ENCODE data around the gene SMDT1.
"Not testable (repeated sequence)": the region's sequence is repeated elsewhere in the genome, so short reads cannot be mapped to it uniquely, and the experiment has no call there.

Gene SMDT1

DNA sequence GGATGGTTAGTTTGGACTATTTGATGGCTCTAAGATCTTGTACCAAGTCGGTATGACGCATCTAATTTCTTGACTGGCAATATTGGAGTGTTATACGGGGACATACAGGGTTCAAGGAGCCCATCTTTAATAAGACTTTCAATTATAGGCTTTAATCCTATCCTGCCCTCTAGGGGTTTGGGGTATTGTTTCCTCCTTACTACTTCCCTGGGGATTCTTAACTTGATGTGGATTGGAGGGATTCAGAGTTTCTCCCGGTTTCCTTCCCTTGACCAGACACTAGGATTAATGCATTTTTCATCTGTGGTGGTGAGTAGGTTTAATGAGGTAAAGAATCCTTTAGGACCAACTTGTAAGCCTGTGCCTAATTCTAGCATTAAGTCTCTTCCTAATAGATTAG is 32.3 kb downstream of the SMDT1 start:
- no peak for DNase-seq (ENCODE audit: low read depth, low spot score)

DNA sequence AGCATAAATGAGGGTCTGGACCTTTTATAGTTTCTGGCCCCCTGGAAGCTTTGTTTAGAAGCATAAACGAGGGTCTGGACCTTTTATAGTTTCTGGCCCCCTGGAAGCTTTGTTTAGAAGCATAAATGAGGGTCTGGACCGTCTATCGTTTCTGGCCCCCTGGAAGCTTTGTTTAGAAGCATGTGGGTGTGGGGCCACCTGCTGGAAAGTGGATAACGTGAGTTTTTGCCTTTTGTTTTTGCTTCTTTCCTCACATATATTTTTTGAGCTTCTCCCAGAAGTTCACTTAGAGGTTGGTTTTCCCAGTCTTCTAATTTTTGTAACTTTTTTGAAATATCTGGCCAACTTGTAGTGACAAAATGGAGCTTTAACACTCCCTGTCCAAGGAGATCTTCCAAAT is 33.3 kb downstream of the SMDT1 start:
- DNase-seq (ENCODE audit: low read depth, low spot score) = not testable (repeated sequence)

DNA sequence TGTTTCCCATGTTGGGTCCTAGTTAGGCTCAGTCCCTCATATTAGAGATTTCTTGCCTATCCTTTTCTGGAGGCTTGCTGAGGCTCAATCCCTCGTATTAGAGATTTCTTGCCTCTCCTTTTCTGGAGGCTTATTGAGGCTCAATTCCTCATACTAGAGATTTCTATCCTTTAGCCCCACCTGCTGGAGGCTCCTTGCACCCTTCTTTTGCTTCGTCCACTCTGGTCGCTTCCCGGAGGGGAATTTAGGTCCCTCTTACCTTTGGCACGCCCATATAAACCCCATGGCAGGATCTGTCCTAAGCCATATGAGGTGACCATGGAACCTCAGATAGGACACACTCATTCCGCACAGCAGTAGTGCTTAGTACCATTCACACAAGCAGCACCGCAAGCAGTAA is 35.2 kb downstream of the SMDT1 start:
- no peak for DNase-seq (ENCODE audit: low read depth, low spot score)

DNA sequence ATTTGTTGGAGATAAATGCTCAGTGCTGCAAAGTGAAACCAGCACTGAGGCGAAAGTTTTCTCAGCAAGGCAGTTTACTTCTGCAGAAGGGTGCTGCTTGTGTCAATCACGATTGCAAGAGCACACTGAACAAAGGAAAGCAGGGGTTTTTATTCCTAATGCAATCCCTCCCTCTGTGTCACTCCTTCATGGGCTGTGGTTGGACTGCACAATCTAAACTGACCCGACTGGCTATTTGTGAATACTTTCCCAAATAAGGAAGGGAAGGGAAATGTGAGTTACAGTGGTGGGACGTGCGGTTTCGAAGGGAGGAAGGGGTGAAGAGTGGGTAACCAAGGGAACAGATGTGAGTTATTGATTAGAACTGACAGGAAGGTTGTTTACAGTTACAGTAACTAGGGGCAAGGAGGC is 35.9 kb downstream of the SMDT1 start:
- not testable (repeated sequence) for DNase-seq (ENCODE audit: low read depth, low spot score)

DNA sequence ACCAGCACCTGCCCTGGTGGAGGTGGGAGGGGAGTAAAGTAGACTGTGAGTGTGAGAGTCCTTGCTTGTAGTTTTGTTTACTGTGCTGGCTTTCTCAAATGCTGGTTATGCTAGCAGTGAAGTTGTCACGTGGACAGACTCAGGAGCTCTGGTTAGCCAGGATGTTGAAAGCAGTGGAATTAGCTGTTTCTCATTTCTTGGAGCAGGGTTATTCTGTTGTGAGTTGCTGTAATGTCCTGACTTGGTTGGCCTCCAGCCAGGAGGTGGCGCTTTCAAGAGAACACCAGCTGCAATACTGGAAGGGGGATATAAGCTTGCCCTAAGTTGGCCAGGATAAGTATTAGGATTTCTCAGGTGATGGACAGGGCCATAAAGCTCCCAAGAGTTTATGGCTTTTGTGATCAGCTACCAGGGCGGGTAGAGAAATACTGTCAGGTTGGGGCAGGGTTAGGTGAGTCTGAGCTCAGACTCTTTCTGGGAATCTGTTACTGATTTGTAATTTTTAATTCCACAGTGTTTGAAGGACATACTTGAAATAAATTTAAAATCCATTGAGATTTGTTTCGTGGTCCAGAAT is 37.4 kb downstream of the SMDT1 start:
- DNase-seq (ENCODE audit: low read depth, low spot score) = no peak

DNA sequence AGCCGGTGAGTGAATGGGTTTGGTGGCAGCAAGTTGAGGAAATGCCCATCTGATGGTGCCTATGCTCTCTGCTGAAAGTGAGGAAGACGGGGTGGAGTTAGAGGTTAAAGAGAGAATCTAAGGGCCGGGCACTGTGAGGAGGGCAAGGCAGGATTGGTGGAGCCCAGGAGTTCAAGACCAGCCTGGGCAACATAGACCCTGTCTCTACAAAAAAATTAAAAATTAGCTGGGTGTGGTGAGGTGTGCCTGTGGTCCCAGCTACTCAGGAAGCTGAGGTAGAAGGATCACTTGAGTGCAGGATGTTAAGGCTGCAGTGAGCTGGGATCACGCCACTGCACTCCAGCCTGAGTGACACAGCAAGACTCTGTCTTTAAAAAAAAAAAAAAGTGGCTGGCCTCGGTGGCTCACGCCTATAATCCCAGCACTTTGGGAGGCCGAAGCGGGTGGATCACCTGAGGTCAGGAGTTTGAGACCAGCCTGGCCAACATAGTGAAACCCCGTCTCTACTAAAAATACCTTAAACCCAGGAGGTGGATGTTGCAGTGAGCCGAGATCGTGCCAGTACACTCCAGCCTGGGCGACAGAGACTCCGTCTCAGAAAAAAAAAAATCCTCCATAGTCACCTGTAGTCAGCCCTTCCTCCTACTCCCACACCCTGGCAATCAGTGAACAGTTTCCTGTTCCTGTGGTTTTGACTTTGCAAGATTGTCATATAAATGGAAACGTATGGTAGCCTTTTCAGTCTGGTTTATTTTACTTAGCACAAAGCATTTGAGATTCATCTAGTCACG is 40.9 kb downstream of the SMDT1 start:
- DNase-seq (ENCODE audit: low read depth, low spot score) = not testable (repeated sequence)

DNA sequence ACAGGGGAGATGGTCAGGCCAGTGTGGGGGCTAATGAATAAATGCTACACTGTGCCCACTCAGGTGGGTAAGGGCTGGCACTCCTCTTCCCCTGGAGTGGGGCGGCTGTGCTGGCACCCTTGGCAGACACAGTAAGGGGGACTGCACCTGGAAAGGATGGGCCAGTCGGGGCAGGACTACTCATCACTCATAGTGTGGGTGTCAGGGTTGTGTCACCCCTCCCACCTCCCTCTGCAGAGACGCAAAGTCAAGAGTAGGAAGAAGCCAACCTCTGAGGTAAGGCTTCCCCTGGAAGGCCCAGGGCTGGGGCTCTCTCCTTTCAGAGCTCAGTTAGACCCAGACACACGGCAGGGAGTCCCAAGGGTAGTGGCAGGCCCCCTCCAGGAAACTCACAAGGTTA is 44.0 kb downstream of the SMDT1 start:
- DNase-seq (ENCODE audit: low read depth, low spot score) = not testable (repeated sequence)

DNA sequence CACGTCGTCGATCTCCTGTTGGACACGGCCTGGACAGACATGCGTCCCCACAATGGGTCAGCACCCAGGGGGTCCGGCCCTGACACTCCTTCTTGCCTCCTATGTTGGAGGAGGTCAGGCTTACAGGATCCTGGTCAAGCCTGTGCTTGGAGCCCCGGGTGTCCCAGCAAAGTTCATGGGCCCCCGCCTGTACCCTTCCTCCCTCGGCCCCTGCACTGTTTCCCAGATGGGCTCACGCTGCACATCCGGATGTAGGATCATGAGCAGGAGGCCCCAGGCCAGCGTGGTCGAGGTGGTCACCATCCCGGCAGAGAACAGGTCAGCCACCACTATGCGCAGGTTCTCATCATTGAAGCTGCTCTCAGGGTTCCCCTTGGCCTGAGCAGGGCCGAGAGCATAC is 48.1 kb downstream of the SMDT1 start:
- DNase-seq (ENCODE audit: low read depth, low spot score) = no peak

DNA sequence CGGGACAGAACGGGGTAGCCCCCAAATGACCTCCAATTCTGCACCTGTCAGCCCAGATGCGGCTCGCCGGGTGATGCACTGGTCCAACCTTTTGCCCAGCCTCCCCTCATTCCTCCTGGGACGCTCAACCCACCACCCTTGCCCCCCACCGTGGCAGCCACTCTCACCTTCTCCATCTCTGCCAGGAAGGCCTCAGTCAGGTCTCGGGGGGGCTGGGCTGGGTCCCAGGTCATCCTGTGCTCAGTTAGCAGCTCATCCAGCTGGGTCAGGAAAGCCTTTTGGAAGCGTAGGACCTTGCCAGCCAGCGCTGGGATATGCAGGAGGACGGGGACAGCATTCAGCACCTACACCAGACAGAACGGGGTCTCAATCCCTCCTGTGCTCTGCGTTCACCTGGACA is 48.5 kb downstream of the SMDT1 start:
- DNase-seq (ENCODE audit: low read depth, low spot score) = not testable (repeated sequence)

DNA sequence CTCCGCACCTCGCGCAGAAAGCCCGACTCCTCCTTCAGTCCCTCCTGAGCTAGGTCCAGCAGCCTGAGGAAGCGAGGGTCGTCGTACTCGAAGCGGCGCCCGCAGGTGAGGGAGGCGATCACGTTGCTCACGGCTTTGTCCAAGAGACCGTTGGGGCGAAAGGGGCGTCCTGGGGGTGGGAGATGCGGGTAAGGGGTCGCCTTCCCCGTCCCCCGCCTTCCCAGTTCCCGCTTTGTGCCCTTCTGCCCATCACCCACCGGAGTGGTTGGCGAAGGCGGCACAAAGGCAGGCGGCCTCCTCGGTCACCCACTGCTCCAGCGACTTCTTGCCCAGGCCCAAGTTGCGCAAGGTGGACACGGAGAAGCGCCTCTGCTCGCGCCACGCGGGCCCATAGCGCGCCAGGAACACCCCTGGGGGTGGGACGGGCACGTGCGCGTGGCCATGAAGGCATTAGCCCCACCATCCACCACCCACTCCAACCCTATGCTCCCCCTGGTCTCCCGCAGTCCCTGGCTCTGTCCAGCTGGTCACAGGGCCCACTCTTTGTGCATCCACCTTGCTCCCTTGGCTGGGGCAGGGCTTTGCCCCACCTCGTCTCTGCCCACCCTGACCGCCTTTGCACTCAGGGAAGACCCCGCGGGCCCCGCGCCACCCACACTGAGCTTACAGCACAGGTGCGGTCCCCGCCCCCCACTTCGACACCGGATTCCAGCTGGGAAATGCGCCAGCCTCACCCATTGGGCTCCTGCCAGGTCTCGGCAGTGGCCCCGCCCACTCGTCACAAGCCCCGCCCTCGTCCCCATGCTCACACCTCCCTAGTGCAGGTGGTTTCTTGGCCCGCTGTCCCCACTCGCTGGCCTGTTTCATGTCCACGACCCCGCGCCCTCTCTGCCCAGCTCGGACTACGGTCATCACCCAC is 49.5 kb downstream of the SMDT1 start:
- not testable (repeated sequence) for DNase-seq (ENCODE audit: low read depth, low spot score)

DNA sequence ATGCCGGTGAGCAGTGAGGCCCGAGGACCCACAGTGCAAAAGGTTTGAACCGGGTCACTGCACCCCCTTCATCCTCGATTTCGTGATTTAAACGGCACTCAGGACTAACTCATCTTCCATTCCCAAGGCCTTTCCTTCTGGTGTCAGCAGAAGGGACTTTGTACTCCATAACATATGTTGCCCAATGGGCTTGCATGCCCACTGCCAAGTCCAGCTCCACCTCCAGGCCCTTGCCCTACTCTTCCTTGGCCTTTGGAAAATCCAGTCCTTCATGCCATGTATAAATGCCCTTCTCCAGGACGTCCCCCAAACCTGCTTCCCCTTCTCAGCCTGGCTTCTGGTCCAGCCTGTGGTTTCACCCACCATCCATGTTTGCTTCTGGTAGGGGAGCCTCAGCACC is 50.7 kb downstream of the SMDT1 start:
- not testable (repeated sequence) for DNase-seq (ENCODE audit: low read depth, low spot score)

DNA sequence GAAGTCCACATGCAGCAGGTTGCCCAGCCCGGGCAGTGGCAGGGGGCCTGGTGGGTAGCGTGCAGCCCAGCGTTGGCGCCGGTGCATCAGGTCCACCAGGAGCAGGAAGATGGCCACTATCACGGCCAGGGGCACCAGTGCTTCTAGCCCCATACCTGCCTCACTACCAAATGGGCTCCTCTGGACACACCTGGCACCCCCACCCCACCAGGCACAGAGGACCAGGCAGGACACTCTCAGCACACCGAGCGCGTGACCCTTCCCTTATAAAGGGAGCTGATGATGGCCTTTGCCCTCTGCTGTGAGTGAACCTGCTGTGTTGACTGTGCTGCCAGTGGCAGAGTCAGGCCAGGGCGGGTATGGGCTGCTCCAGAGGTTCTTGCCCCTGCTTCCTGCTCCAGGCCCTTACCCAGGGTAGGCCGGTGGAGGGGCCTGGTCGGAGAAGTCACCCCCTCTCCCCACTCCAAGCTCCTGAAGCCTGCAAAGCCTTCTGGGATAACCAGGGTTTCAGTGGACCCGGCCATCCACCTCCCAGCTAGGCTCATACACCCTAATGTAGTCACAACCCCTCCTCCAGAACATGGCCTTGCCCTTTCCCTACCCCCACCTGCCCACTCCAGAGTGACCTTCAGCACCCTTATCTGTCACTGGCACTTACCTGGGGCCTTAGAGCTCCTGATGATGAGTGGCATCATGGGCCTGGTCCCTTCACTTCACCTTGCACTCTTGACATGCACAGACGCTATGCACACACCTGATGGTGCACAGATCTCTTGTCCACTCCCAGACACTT is 51.3 kb downstream of the SMDT1 start, which contains the start of gene CYP2D6:
CYP2D6 (minus strand) TSS at position 172 of the 793 bp plus-strand sequence; CDS start at position 153, 19 bp downstream.
- not testable (repeated sequence) for DNase-seq (ENCODE audit: low read depth, low spot score)

DNA sequence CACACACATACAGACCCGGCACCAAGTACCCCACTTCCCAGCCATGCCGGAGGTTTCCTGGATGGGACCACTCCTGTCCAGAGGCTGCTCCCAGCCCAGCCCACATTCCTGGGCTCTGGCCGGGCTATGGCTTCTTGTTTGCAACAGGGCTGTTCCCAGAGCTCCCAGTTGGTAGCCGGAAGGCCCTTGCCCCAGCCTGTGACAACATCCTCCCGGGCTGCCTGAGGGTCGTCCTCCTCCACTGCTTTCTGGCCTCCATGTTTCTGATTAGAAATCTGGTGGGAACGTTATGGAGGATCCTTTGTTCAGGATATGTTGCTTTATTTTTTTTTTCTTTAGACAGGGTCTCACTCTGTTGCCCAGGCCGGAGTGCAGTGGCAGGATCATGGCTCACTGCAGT is 52.1 kb downstream of the SMDT1 start:
- no peak for DNase-seq (ENCODE audit: low read depth, low spot score)

DNA sequence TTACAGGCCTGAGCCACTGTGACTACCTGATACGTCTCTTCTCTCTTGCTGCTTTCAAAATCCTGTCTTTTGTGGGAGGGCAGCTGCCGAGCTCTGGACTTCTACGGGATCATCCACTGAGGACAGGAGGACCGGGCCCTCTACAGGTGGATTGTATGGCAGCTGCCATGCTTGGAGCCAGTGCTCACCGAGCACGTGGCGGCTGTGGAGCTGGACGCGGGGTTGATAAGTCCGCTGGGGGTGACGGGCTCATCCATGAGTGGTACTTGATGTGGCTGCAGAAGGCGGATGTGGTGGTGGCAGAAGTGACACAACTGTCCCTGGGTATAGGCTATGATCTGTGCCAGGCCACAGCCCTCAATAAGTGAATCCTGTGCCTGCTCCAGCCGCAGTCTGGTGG is 53.0 kb downstream of the SMDT1 start:
- DNase-seq (ENCODE audit: low read depth, low spot score) = no peak

All from brain pericyte (primary cell).